ENCODE data around the gene WDR27. TPM values are rescaled to one million over a fixed set of nuclear protein-coding genes. Genes with fewer than 3 reads are reported as not detected.
"Not testable (repeated sequence)": the region's sequence is repeated elsewhere in the genome, so short reads cannot be mapped to it uniquely, and the experiment has no call there.

WDR27 gene
- polyA plus RNA-seq, 1 donor, result 73.8 TPM

- Histone ChIP-seq H3K4me1 (ENCODE audit: control insufficient read depth, insufficient read depth, low read length) (no peaks in the 10 kb centered on the region), H3K27ac (ENCODE audit: low read length) (no peak overlapping the region), H3K27me3 (ENCODE audit: control insufficient read depth, insufficient read depth, low read length) (no peaks in the 10 kb centered on the region), H3K4me3 (ENCODE audit: low read length) (no peak overlapping the region), H3K36me3 (ENCODE audit: control insufficient read depth, insufficient read depth, low read length) (peaks cover 6% of the 10 kb centered on the region), H3K9me3 (ENCODE audit: control insufficient read depth, low read depth, low read length) (peaks cover 4% of the 10 kb centered on the region)
- no peak for DNase-seq
- 88% methylated on average over 1 of the region's 7 CpGs for WGBS (ENCODE audit: insufficient coverage, low lambda C conversion rate)
Measured at GRCh38 chr6:169618526-169619490, 83.0 kb downstream of the WDR27 start.

- Histone ChIP-seq H3K4me3 (ENCODE audit: low read length) (no peak overlapping the region), H3K27me3 (ENCODE audit: control insufficient read depth, insufficient read depth, low read length) (no peaks in the 10 kb centered on the region), H3K4me1 (ENCODE audit: control insufficient read depth, insufficient read depth, low read length) (no peaks in the 10 kb centered on the region), H3K36me3 (ENCODE audit: control insufficient read depth, insufficient read depth, low read length) (no peaks in the 10 kb centered on the region), H3K9me3 (ENCODE audit: control insufficient read depth, low read depth, low read length) (no peaks in the 10 kb centered on the region), H3K27ac (ENCODE audit: low read length) (no peak overlapping the region)
- WGBS (ENCODE audit: insufficient coverage, low lambda C conversion rate), result 100% methylated on average over 3 of the region's 7 CpGs
- DNase-seq, result no peak
Measured at GRCh38 chr6:169617562-169617961, 84.3 kb downstream of the WDR27 start.

- H3K27me3 ChIP-seq (ENCODE audit: control insufficient read depth, insufficient read depth, low read length); H3K36me3 ChIP-seq (ENCODE audit: control insufficient read depth, insufficient read depth, low read length); H3K4me1 ChIP-seq (ENCODE audit: control insufficient read depth, insufficient read depth, low read length); H3K4me3 ChIP-seq (ENCODE audit: low read length); DNase-seq; H3K27ac ChIP-seq (ENCODE audit: low read length); H3K9me3 ChIP-seq (ENCODE audit: control insufficient read depth, low read depth, low read length): not testable (repeated sequence)
- no CpG with 5 or more reads among the region's 2 CpGs for WGBS (ENCODE audit: insufficient coverage, low lambda C conversion rate)
Measured at GRCh38 chr6:169608609-169609008, 93.2 kb downstream of the WDR27 start.

GRCh38 chr6:169604076-169604475 is 97.8 kb downstream of the WDR27 start:
- H3K9me3 ChIP-seq (ENCODE audit: control insufficient read depth, low read depth, low read length), result no peaks in the 10 kb centered on the region
- WGBS (ENCODE audit: insufficient coverage, low lambda C conversion rate), result 100% methylated on average over 1 of the region's 1 CpG

GRCh38 chr6:169601129-169601528 is 100.7 kb downstream of the WDR27 start:
- not testable (repeated sequence) for H3K9me3 ChIP-seq (ENCODE audit: control insufficient read depth, low read depth, low read length); H3K4me3 ChIP-seq (ENCODE audit: low read length); H3K36me3 ChIP-seq (ENCODE audit: control insufficient read depth, insufficient read depth, low read length); H3K27ac ChIP-seq (ENCODE audit: low read length); DNase-seq; H3K4me1 ChIP-seq (ENCODE audit: control insufficient read depth, insufficient read depth, low read length); H3K27me3 ChIP-seq (ENCODE audit: control insufficient read depth, insufficient read depth, low read length)
- no CpG with 5 or more reads among the region's 1 CpG for WGBS (ENCODE audit: insufficient coverage, low lambda C conversion rate)

More at GRCh38 chr6:169604076-169604475, 97.8 kb downstream of the WDR27 start:
- peaks cover 3% of the 10 kb centered on the region for H3K36me3 ChIP-seq (ENCODE audit: control insufficient read depth, insufficient read depth, low read length)
- no peak overlapping the region for H3K27ac ChIP-seq (ENCODE audit: low read length)
- H3K4me1 ChIP-seq (ENCODE audit: control insufficient read depth, insufficient read depth, low read length), result no peaks in the 10 kb centered on the region
- H3K27me3 ChIP-seq (ENCODE audit: control insufficient read depth, insufficient read depth, low read length), result no peaks in the 10 kb centered on the region
- DNase-seq, result no peak
- no peak overlapping the region for H3K4me3 ChIP-seq (ENCODE audit: low read length)

- no peaks in the 10 kb centered on the region for H3K27me3 ChIP-seq (ENCODE audit: control insufficient read depth, insufficient read depth, low read length)
- WGBS (ENCODE audit: insufficient coverage, low lambda C conversion rate), result 100% methylated on average over 1 of the region's 1 CpG
- H3K4me1 ChIP-seq (ENCODE audit: control insufficient read depth, insufficient read depth, low read length), result no peaks in the 10 kb centered on the region
- H3K27ac ChIP-seq (ENCODE audit: low read length), result no peak overlapping the region
- H3K36me3 ChIP-seq (ENCODE audit: control insufficient read depth, insufficient read depth, low read length), result peaks cover 3% of the 10 kb centered on the region
- H3K4me3 ChIP-seq (ENCODE audit: low read length), result no peak overlapping the region
- H3K9me3 ChIP-seq (ENCODE audit: control insufficient read depth, low read depth, low read length), result no peaks in the 10 kb centered on the region
- DNase-seq, result no peak
Measured at GRCh38 chr6:169592558-169592957, 109.3 kb downstream of the WDR27 start.

- peaks cover 3% of the 10 kb centered on the region for H3K36me3 ChIP-seq (ENCODE audit: control insufficient read depth, insufficient read depth, low read length)
- no CpG with 5 or more reads among the region's 4 CpGs for WGBS (ENCODE audit: insufficient coverage, low lambda C conversion rate)
- H3K4me3 ChIP-seq (ENCODE audit: low read length), result no peak overlapping the region
- no peak overlapping the region for H3K27ac ChIP-seq (ENCODE audit: low read length)
- H3K27me3 ChIP-seq (ENCODE audit: control insufficient read depth, insufficient read depth, low read length), result no peaks in the 10 kb centered on the region
- DNase-seq, result no peak
- no peaks in the 10 kb centered on the region for H3K4me1 ChIP-seq (ENCODE audit: control insufficient read depth, insufficient read depth, low read length)
- H3K9me3 ChIP-seq (ENCODE audit: control insufficient read depth, low read depth, low read length), result no peaks in the 10 kb centered on the region
Measured at GRCh38 chr6:169591616-169592015, 110.2 kb downstream of the WDR27 start.

GRCh38 chr6:169590376-169590939 is 111.4 kb downstream of the WDR27 start:
- Histone ChIP-seq H3K27ac (ENCODE audit: low read length) (no peak overlapping the region), H3K36me3 (ENCODE audit: control insufficient read depth, insufficient read depth, low read length) (peaks cover 3% of the 10 kb centered on the region), H3K27me3 (ENCODE audit: control insufficient read depth, insufficient read depth, low read length) (no peaks in the 10 kb centered on the region), H3K4me1 (ENCODE audit: control insufficient read depth, insufficient read depth, low read length) (no peaks in the 10 kb centered on the region), H3K9me3 (ENCODE audit: control insufficient read depth, low read depth, low read length) (no peaks in the 10 kb centered on the region), H3K4me3 (ENCODE audit: low read length) (no peak overlapping the region)
- DNase-seq, result no peak
- 100% methylated on average over 1 of the region's 10 CpGs for WGBS (ENCODE audit: insufficient coverage, low lambda C conversion rate)

GRCh38 chr6:169589699-169590257 is 112.1 kb downstream of the WDR27 start:
- 74% methylated on average over 3 of the region's 6 CpGs for WGBS (ENCODE audit: insufficient coverage, low lambda C conversion rate)
- no peak overlapping the region for H3K27ac ChIP-seq (ENCODE audit: low read length)
- no peak for DNase-seq

GRCh38 chr6:169589293-169589692 is 112.5 kb downstream of the WDR27 start:
- Histone ChIP-seq H3K9me3 (ENCODE audit: control insufficient read depth, low read depth, low read length) (no peaks in the 10 kb centered on the region), H3K4me1 (ENCODE audit: control insufficient read depth, insufficient read depth, low read length) (no peaks in the 10 kb centered on the region), H3K4me3 (ENCODE audit: low read length) (no peak overlapping the region), H3K27ac (ENCODE audit: low read length) (no peak overlapping the region), H3K27me3 (ENCODE audit: control insufficient read depth, insufficient read depth, low read length) (no peaks in the 10 kb centered on the region), H3K36me3 (ENCODE audit: control insufficient read depth, insufficient read depth, low read length) (peaks cover 3% of the 10 kb centered on the region)
- DNase-seq, result peak in 1 of 2 donors; percentile 5
- WGBS (ENCODE audit: insufficient coverage, low lambda C conversion rate), result no CpG with 5 or more reads among the region's 3 CpGs

More at GRCh38 chr6:169589699-169590257, 112.1 kb downstream of the WDR27 start:
- no peak overlapping the region for H3K4me3 ChIP-seq (ENCODE audit: low read length)
- H3K36me3 ChIP-seq (ENCODE audit: control insufficient read depth, insufficient read depth, low read length), result peaks cover 3% of the 10 kb centered on the region
- no peaks in the 10 kb centered on the region for H3K9me3 ChIP-seq (ENCODE audit: control insufficient read depth, low read depth, low read length)
- H3K4me1 ChIP-seq (ENCODE audit: control insufficient read depth, insufficient read depth, low read length), result no peaks in the 10 kb centered on the region
- no peaks in the 10 kb centered on the region for H3K27me3 ChIP-seq (ENCODE audit: control insufficient read depth, insufficient read depth, low read length)

Data from large intestine (tissue), 3 donors.